AG04450 (cell line): ENCODE results near the gene TMEM87B. TPM values are rescaled to one million over a fixed set of nuclear protein-coding genes. Genes with fewer than 3 reads are reported as not detected.

Source experiments
- CTCF ChIA-PET: fragments of 300-600, 350-600 bp; formaldehyde crosslinking; extraction: SDS; loops from one replicate; lab custom pipeline; 2022; ENCODE audit warnings: antibody characterized with exemption, inconsistent platforms; lab: Charles Lee
- POLR2A ChIA-PET: fragments of 350-600 bp; formaldehyde crosslinking; extraction: SDS; loops from one replicate; lab custom pipeline; 2021; ENCODE audit warnings: antibody characterized with exemption, inconsistent platforms; lab: Yijun Ruan, JAX
- DNase-seq: peaks from one replicate; pipeline ENCODE4 v3.0.0-alpha.2; 2011; ENCODE audit warnings: low read depth, low spot score
- H3K27ac ChIP-seq: one replicate; pipeline ENCODE4 v1.5.1; 2012; ENCODE audit warnings: low read depth, low read length, control low read depth
- H3K27me3 ChIP-seq: one replicate; pipeline ENCODE4 v1.6.0; 2012; ENCODE audit warnings: low read length; ENCODE audit not compliant: control insufficient read depth, insufficient read depth
- H3K4me3 ChIP-seq: 2 replicates; pipeline ENCODE4 v1.5.1; 2011; ENCODE audit warnings: mild to moderate bottlenecking, low read depth, low read length, control low read depth
- H3K9me3 ChIP-seq: 2 replicates; pipeline ENCODE4 v1.5.1; 2012; ENCODE audit warnings: low read length; ENCODE audit not compliant: control insufficient read depth, insufficient read depth
- polyA plus RNA-seq: library from polyadenylated mRNA; depleted of rRNA; stranded (reverse); fragments of >200 nt; gene quantifications from 2 replicates; pipeline ENCODE4 v1.2.3, GENCODE V29; 2011
- TF ChIP-seq, protein P1 (sequence below): IDR thresholded peaks from 2 replicates; pipeline ENCODE4 v1.5.1; 2011; ENCODE audit warnings: low read depth, low read length, control low read depth, inconsistent platforms

Gene TMEM87B
- polyA plus RNA-seq, 1 experiment = 24.5 TPM

DNA sequence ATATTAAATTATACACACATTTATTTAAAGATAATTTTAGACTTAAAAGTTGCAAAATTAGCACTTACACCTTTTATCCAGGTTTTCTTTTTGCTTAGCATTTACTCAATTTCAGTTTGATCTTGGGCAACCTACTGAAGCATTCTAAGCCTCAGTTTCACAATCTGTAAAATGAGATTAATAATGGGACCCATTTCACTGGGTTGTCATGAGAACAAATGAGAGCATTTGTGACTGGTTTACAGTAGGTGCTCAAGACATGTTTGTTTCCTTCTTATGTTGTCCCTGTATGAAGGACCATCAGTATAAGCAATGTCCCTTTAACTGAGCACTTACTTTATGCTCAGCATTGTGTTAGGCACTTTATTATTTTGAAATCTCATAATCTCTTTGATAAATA, 78.3 kb downstream of the TMEM87B start:
- Histone ChIP-seq H3K4me3 (no peak overlapping the region), H3K27ac (no peak overlapping the region), H3K27me3 (no peaks in the 10 kb centered on the region), H3K9me3 (no peaks in the 10 kb centered on the region)
- ChIA-PET CTCF (no interaction called here), POLR2A (interaction anchor here (0.6 kb wide), 1 partner anchor 94 kb away, joined by 6 read pairs; no protein-coding TSS in a partner anchor)
- TF ChIP-seq, protein P1, sequence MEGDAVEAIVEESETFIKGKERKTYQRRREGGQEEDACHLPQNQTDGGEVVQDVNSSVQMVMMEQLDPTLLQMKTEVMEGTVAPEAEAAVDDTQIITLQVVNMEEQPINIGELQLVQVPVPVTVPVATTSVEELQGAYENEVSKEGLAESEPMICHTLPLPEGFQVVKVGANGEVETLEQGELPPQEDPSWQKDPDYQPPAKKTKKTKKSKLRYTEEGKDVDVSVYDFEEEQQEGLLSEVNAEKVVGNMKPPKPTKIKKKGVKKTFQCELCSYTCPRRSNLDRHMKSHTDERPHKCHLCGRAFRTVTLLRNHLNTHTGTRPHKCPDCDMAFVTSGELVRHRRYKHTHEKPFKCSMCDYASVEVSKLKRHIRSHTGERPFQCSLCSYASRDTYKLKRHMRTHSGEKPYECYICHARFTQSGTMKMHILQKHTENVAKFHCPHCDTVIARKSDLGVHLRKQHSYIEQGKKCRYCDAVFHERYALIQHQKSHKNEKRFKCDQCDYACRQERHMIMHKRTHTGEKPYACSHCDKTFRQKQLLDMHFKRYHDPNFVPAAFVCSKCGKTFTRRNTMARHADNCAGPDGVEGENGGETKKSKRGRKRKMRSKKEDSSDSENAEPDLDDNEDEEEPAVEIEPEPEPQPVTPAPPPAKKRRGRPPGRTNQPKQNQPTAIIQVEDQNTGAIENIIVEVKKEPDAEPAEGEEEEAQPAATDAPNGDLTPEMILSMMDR = no peak
- DNase-seq = no peak

DNA sequence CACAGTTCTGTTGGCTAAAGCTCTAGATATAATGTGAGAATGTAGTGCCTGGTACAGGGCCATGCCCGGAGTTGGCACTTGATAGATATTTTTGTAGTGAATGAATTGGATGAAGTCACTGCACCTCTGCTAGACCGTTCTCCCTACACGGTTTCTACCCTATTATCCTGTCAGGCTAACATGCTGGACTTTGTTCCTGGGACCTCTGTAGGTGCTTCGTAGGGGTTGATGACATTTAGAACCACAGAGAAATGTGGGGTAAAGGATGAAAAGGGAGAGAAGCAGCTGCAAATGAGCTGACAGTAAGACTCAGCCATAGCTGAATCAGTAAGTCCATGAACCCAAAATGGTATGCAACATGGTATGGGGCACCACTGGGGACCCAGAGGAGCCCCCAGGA, 79.1 kb downstream of the TMEM87B start:
- Histone ChIP-seq H3K4me3 (no peak overlapping the region), H3K9me3 (no peaks in the 10 kb centered on the region), H3K27ac (no peak overlapping the region), H3K27me3 (no peaks in the 10 kb centered on the region)
- CTCF ChIA-PET = no interaction called here
- DNase-seq = no peak
- POLR2A ChIA-PET = interaction anchor here (0.6 kb wide), 1 partner anchor 95 kb away, joined by 6 read pairs; no protein-coding TSS in a partner anchor
- TF ChIP-seq, protein P1 = no peak

DNA sequence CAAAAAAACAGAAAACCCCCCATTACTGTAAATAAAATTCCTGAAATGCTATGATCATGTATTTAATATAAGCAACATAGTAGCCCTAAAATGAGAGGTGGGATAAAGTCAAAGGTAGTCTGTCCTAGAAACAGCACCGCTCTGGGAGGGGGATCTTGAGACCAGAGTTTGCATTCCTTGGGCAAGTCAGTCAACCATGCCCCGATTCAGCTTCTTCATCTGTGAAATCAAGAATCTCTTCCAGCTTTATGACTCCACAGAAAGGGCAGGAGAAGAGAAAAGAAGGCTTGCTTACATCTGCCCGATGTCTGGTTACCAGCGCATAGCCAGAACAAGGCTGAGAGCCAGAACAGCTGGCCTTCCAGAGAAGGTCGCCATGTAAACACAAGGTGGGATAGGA, 81.0 kb downstream of the TMEM87B start:
- no peak overlapping the region for H3K4me3 ChIP-seq
- CTCF ChIA-PET = interaction anchor here (1.6 kb wide), 1 partner anchor 14 kb away, joined by 4 read pairs; no protein-coding TSS in a partner anchor
- no peak for DNase-seq
- H3K27me3 ChIP-seq = peaks cover 2% of the 10 kb centered on the region
- no peaks in the 10 kb centered on the region; the same call in 1 of the 2 replicates for H3K9me3 ChIP-seq
- POLR2A ChIA-PET = no interaction called here
- TF ChIP-seq, protein P1 = no peak
- H3K27ac ChIP-seq = no peak overlapping the region

DNA sequence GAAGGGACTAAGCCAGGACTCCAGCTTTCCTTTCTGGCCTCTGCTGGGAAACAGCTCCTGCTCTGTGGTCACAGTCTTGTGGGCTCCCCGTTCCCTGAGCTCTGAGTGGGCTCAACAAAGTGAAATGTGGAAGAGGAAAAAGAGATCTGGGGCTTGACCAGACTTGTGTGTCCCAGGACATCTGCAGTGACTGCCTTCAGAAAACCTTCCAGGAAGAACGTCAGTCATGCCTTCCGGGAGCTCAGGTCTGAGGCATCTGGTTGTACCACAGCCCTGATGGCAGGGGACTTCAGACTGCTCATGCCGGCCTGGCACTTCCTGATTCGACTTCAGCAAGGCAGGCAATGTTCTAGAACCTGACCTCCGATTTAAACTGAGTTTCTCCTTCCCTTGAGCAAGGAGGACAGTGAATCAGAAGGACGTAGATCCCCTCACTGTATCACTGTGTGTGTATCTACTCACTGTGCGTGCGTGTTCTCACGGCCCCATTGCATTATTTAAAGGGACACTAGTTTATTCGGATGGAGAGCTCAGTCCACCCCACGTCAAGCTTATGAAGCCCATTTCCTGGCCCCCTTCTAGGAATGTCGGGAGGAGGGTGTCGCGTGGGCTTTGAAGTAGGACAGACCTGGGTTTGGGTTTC, 82.6 kb downstream of the TMEM87B start:
- Histone ChIP-seq H3K27ac (no peak overlapping the region), H3K27me3 (peaks cover 4% of the 10 kb centered on the region), H3K4me3 (peak overlapping the region; percentile 60), H3K9me3 (no peaks in the 10 kb centered on the region; the same call in 1 of the 2 replicates)
- ChIA-PET CTCF (interaction anchor here (1.5 kb wide), 1 partner anchor 16 kb away, joined by 9 read pairs; no protein-coding TSS in a partner anchor), POLR2A (no interaction called here)
- DNase-seq = no peak
- TF ChIP-seq, protein P1 = no peak
